ENCODE measurements around the gene OSBPL9.

GRCh38 chr1:51618715-51619114 is 1.8 kb downstream of the OSBPL9 start:
- TF ChIP-seq, protein P1, sequence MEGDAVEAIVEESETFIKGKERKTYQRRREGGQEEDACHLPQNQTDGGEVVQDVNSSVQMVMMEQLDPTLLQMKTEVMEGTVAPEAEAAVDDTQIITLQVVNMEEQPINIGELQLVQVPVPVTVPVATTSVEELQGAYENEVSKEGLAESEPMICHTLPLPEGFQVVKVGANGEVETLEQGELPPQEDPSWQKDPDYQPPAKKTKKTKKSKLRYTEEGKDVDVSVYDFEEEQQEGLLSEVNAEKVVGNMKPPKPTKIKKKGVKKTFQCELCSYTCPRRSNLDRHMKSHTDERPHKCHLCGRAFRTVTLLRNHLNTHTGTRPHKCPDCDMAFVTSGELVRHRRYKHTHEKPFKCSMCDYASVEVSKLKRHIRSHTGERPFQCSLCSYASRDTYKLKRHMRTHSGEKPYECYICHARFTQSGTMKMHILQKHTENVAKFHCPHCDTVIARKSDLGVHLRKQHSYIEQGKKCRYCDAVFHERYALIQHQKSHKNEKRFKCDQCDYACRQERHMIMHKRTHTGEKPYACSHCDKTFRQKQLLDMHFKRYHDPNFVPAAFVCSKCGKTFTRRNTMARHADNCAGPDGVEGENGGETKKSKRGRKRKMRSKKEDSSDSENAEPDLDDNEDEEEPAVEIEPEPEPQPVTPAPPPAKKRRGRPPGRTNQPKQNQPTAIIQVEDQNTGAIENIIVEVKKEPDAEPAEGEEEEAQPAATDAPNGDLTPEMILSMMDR (IDR thresholded peaks at IDR 0.05; ENCODE audit: insufficient read depth, low read length): no peak
- TF ChIP-seq REST (IDR thresholded peaks at IDR 0.05; ENCODE audit: insufficient replicate concordance, low read depth): no peak
- no peak for TF ChIP-seq POLR2AphosphoS5 (IDR thresholded peaks at IDR 0.05; ENCODE audit: low read depth)
- TF ChIP-seq GABPA (IDR thresholded peaks at IDR 0.05; ENCODE audit: low read depth): no peak
